Right lung (tissue), 5 donors: Measurements from ENCODE around the gene BTG2. TPM values are rescaled to one million over a fixed set of nuclear protein-coding genes. Genes with fewer than 3 reads are reported as not detected.
"Not testable (repeated sequence)": the region's sequence is repeated elsewhere in the genome, so short reads cannot be mapped to it uniquely, and the experiment has no call there.

Experiments
- DNase-seq, 2 donors: peaks; one replicate each; pipeline ENCODE4 v3.0.0-alpha.2; 2013
- polyA plus RNA-seq, 5 donors: library from polyadenylated mRNA; unstranded; fragments of 120-200 nt; gene quantifications; one replicate each; pipeline versions ENCODE4 v1.2.1 to v1.2.3, GENCODE V29; 2013; ENCODE audit warnings: inconsistent platforms in 1 of 5, low replicate concordance in 1 of 5; ENCODE audit not compliant: insufficient read length in 5 of 5, insufficient read depth in 1 of 5

BTG2 gene
- polyA plus RNA-seq, 5 donors = 46.8 to 90.2 (median 79.9) TPM

DNA sequence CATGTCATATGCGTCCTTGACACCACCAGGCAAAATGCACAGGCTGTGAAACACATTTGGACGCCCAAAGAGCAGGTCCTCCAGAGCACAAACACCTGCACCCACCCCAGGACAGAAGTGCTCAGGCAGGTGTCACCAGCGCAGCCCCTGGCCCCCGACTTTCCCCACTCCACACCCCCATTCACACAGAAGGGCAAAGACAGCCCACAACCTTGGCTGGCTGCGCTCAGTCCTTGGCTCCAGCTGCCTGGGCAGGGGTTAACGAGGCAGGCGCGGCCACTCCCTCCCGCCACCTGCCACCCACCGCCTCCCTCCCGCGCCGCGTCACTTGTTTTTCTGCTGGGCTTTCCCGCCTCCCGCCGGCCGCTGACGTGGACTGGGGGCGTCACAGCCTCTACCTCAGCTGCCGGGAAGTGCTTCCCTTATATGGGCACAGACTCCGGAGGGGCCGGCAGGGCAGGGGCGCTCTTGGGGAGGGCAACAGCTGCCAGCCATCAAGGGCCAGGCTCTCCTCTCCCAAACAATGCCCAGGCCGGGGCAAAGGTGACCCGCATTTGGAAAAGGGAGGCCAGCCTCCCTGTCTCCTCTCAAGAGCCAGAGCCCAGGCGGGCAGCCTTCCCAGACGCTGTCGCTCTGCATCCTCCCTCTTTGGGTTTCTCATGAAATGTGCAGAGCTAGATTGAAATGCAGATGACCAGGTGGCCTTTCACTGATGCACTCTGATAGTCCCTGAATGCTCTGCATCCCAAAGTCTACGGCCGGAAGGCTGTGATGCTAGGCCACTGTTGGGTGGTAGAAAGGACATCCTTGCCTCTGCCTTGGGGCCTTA, 14.8 kb upstream of the BTG2 start:
- DNase-seq = peak; percentile 87 to 89

DNA sequence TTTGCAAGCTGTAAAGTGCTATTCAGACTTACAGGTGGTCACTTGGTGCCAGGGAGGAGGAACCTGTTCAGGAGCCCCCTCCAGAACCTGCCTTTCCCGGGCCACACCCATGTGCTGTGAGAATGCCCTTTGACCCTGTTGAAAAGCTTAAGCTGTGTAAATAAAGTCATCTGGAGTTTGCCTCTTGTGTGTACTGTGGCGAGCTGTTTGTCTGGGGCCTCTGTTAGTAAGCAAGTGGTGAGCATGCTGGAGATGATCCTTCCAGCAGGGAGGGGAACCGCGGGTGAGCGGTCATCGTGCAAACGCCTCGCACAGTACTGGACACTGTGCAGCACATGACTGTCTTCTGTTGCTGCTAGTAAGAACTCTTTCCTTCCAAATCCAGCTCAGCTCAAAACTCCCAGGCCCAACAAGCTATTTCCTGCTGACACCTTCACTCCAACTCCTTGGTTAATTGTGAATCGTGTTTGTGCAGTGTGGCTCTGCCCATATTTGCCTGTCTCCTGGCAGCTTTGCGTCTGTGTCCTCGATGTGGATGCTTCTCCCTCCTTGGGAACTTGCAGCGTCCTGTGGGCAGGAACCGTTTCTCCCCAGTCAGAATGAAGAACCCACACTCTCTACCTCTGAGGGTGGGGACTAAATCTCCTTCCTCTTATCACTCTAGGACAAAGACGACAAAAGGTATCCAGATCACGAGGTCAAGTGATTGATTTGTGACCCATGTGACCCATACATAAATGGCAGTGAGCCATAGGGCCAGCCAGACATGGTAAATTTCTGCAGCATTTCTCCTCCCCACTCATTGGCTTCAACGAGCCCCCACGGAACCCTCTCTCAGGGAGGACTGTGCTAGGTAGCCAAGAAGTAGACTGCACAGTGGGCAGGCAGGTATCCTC, 13.9 kb upstream of the BTG2 start:
- DNase-seq = no peak

DNA sequence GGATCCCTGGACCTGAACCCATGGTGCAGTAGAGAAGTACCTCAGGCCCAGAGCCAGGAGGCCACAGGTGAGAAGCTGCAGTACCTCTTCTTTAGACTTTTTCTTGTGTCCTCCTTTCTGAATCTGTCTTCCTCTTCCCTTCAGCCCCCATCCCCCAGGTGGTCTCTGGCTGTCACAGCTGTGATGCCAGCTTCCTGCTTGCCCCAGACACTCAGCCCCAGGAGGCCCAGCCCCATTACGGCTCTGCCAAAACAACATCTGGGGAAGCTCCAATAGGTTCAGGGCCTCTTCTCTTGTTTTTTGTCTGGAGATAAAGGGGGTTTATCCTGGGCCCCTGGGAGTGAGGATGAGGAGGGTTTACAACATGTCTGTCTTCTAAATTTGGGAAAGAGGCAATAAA, 9.5 kb upstream of the BTG2 start:
- no peak for DNase-seq

DNA sequence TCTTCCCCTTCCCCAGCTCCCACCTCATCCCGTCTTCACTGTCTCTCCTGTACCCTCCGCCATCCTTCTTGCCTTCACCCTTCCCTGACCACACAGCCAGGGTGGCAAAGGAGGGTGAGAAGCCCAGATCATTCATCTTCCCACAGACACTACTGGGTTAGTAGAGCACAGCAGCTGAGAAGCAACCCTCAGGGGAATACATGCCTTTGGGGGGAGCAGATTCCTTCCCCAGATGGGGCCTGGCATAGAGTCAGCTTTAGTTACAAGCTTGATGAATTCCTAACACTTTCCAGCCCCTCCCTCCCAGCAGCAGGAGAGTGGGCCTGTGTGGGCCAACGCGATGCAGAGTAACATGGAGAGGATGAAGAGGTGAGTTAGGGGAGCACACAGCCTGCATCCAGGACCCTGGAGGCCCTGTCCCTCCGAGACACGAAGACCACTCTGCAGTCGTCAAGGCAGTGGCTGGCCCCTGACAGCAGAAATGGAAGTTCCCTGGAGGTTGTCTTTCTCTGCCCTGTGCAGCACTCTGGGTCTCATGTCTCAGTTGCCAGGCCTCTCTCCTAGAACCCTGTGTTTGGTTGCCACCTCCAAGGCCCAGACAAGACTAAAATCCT, 8.8 kb upstream of the BTG2 start:
- peak in 1 of 2 donors; percentile 69 for DNase-seq

DNA sequence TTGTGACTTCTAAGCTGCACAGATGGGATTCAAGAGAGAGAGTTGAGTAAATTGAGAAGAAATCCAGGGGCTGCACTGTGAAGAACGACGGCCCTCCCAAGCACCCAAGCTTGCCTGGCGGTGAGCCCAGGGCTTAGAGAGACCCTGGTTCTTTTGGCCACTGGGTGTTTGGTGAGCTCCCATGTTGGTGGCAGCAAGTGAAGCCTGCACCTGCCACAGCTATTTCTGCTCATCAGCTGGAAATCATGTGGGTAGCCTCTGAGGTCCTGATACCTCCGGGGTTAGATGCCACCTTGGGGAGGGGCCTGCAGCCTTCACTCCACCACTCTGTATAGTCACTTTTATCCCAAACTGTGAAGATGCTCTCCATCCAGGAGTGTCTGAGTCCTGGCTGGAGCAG, 6.2 kb upstream of the BTG2 start:
- no peak for DNase-seq

DNA sequence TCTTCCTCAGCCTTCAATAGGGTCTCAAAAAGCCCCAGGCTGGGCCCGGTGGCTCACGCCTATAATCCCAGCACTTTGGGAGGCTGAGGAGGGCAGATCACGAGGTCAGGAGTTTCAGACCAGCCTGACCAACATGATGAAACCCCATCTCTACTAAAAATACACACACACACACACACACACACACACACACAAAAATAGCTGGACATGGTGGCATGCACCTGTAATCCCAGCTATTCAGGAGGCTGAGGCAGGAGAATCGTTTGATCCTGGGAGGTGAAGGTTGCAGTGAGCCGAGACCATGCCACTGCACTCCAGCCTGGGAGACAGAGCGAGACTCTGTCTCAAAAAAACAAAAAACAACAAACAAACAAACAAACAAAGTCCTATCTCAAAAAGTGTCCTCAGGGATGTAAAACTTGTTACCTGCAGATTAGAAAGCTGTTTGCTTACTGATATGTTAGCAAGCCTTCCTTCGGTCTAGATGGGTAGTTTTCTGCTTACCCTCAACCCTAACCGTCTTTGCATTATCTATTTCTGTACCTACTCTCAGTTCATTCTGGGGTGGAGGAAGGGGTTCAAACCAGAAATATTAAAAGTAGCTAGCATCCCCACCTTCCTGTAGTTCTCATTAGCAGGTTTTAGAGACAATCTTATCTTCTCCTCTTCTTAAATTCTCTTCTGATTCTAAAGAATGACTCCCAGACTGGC, 5.4 kb upstream of the BTG2 start:
- DNase-seq = not testable (repeated sequence)

DNA sequence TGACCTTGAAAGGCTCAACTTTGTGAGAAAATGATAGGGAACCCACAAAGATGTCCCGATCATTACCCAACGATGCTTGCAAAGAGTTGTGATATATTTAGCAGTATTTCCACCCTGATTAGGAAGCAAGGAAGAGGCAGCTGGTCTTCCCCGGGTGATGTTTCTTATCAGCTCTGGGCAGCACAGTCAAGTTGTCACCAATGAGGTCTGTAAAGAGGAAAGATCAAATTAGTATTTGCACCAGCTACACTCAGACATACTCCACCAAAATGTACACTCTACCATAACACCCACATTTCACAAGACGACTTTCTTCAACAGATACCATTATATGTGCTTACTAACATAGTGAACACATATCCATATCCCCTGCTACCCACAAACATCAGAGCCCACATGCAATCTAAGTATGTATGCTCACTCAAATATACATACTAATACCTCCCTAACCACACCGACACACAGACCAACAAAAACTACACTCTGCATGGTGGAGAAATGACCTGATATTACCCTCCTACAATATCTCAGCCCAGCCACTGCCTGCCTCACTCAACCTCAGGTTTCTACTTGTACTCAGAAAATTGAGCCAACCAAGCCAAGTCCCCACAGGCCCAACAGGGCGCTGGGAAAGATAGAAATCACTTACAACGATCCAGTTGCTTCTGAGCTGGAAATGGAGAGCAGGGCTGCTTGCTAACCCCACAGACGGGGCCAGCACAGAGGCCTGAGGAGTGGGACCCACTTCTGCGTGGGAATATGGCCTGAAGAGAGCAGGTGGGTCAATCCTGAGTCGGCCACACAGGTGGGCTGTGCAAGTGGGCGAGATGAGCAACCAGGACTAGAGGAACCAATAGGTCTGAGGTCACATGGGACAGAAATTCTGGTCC, 4.6 kb upstream of the BTG2 start:
- DNase-seq = no peak

DNA sequence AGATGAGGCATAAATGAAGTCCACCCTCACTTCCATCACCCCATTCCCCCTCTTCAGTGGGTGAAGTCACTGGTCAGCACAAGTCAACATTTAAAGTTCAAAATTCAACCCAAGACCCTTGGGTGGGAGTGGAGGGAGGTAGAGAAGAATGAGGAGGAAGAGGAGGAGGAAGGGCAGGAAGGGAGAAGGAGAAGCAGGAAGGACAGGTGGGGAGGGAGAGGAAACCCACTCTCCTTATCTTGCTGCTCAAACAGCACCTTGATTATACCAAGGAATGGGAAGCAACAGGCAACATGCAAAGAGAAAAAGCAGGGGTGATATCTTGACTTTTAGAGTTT, 4.0 kb upstream of the BTG2 start:
- DNase-seq = no peak

DNA sequence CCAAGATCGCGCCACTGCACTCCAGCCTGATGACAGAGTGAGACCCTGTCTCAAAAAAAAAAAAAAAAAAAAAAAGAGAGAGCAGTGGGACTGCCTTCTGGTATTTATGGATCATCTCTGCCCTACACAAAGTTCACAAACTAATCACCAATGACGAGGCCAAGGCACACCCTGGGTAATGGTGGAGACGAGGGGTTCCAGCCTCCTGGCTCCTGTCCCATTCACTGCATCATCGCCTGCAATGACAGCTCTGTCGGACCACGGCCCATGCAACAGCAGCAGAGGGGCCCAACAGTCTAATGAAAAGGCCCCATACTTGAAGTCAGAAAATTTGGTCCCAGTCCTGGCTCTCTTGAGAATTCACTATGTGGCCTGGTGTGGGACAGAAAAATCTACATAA, 2.9 kb upstream of the BTG2 start:
- DNase-seq = no peak

DNA sequence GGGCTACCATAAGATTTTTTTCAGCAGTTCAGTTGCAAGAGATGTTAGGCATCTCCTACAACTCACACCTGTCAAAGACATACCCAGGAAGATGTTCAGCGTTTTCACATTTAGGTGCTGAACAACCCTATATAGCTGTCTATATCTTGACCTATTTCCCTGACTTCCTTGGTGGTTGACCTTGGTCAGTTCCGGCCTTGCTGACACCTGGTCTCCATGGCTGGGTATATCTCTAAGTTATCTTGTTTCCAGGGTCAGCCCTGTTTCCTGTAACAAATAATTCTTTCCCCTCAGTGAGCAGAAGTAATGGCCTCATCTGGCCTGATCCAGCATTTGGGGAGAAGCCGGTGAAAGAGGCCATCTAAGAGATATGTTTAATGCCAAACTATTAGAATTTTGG, 2.4 kb upstream of the BTG2 start:
- DNase-seq = no peak

DNA sequence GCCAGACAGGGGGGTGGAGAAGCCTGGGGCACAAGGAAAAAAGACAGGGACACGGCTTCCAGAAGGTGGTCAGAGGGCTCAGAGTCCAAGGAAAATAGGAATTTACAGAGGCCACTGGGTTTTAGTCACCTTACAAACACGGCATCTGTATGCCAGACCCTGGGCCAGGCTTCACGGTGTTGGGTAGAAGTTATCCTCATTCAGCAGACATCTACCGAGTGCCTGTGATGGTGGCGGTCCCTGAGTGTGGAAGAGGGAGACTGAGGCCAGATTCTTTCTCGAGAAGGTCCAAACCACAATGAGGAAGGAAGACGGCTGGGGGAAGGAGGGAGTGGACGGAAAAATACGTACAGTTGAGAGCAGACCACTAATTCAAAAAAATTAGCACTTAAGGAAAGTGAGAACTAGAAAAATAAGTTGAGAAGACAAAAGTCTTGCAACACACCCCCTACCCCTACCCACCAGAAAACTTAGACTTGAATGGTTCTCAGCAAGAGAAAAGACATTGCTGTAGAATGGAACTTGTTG, 864 bp upstream of the BTG2 start:
- no peak for DNase-seq

DNA sequence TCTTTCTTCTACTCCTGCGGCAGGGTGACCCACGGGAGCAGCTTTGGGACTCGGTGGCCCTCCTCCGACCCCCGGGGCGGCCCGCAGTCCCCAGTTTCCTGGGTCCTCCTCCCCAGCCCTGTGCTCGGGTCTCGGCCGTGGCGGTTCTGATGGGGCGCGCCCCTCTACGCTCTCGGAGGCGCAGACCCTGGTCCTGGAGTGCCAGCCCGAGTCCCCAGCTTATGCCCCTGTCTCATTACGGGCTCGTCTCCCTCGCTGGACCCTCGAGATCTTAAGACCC, 430 bp downstream of the BTG2 start:
- no peak for DNase-seq

DNA sequence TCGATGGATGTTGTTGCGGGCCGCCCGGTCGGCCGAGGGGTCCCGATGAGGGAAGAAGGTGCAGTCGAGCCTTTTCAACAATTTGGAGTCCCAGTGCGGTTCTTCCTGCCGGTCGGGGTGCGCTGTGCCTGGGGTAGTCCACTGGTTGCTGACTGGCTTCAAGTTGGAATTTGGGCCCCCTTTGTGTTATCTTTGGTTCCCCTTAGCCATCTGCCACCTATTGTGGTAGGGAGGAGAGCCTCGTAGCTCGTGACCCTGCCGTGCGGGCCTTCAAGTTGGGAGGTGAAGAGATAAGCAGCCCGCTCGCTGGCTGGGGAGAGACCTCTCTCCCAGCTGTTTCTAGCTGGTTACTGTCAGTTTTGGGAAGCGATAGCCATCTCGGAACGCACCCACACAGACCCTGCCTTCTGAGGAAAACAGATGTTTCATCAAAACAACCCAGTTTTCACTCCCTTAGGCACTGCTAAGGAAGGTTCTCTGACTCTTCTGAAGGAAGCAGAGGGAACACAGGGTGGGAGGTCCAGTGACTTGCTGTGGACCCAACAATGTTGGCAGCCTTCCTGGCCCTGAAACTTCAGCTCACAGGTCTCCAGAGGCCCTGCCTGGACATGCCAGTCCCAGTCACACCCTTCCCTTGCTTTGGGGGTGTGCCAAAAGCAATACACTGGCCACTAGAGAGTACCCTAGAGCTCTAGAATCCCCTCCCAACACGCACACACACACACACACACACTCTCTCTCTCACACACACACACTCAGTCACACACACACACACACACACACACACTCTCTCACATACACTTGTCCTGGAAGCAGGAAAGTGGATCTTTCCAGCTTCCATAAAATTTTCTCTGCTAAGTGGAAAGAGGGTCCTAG, 1.0 kb downstream of the BTG2 start:
- DNase-seq = peak; percentile 81 to 82

DNA sequence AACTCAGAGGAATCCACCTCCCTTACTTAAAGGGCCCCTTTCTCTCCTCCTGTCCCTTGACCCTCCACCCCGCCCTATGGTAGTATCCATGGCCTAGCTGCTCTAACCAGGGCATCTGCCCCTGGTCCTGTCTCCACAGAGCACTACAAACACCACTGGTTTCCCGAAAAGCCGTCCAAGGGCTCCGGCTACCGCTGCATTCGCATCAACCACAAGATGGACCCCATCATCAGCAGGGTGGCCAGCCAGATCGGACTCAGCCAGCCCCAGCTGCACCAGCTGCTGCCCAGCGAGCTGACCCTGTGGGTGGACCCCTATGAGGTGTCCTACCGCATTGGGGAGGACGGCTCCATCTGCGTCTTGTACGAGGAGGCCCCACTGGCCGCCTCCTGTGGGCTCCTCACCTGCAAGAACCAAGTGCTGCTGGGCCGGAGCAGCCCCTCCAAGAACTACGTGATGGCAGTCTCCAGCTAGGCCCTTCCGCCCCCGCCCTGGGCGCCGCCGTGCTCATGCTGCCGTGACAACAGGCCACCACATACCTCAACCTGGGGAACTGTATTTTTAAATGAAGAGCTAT, 1.7 kb downstream of the BTG2 start:
- no peak for DNase-seq

DNA sequence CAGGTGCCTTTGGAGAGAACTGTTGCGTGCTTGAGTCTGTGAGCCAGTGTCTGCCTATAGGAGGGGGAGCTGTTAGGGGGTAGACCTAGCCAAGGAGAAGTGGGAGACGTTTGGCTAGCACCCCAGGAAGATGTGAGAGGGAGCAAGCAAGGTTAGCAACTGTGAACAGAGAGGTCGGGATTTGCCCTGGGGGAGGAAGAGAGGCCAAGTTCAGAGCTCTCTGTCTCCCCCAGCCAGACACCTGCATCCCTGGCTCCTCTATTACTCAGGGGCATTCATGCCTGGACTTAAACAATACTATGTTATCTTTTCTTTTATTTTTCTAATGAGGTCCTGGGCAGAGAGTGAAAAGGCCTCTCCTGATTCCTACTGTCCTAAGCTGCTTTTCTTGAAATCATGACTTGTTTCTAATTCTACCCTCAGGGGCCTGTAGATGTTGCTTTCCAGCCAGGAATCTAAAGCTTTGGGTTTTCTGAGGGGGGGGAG, 2.4 kb downstream of the BTG2 start:
- DNase-seq = no peak

DNA sequence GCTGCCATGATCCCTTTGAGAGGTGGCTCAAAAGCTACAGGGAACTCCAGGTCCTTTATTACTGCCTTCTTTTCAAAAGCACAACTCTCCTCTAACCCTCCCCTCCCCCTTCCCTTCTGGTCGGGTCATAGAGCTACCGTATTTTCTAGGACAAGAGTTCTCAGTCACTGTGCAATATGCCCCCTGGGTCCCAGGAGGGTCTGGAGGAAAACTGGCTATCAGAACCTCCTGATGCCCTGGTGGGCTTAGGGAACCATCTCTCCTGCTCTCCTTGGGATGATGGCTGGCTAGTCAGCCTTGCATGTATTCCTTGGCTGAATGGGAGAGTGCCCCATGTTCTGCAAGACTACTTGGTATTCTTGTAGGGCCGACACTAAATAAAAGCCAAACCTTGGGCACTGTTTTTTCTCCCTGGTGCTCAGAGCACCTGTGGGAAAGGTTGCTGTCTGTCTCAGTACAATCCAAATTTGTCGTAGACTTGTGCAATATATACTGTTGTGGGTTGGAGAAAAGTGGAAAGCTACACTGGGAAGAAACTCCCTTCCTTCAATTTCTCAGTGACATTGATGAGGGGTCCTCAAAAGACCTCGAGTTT, 3.1 kb downstream of the BTG2 start:
- DNase-seq = no peak

DNA sequence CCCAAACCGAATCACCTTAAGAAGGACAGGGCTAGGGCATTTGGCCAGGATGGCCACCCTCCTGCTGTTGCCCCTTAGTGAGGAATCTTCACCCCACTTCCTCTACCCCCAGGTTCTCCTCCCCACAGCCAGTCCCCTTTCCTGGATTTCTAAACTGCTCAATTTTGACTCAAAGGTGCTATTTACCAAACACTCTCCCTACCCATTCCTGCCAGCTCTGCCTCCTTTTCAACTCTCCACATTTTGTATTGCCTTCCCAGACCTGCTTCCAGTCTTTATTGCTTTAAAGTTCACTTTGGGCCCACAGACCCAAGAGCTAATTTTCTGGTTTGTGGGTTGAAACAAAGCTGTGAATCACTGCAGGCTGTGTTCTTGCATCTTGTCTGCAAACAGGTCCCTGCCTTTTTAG, 3.6 kb downstream of the BTG2 start:
- no peak for DNase-seq

DNA sequence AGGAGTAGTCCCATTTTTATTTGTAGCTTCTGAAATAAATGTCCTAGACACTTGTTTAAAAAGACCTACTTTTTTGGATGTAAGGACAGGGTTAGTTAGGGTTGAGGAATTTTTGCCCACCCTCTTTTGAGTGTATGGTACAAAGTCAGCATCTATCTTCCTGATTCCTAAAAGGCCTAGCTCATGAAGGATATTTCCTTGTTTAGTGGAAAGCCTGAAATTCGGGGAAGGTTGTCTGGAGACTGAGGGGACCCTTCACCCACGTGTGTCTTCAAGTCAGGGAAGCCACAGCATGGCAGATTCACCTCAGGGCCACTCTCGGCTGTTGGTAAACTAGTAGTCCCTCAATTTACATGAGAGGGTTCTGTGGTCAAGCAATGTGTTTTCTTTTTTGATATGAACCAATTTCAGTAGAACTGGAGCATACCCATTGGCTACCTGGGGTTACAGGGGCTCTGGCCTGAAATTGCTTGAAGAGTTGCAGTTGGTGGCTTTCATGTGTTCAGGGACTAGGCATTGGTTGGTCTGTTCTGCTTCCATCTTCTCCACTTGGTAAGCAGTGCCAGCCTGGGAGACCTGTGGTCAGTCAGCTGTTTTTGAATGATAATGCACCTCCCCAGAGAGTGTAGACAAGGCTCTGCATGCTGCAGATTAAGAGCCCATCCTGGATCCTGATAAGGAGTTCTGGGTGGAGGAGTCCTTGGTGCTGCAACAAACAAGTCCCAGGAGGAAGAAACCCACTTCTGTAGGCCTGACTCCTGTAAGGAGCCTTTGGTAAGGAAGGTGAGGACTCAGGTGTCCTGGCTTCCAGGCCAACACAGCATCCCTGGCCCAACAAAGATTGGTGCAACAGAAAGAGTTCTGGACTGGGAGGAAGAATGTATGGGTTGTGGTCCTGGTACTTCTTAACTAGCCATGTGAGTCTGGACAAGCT, 6.3 kb downstream of the BTG2 start:
- DNase-seq = no peak
